HepG2 (cell line): Measurements from ENCODE around the gene ANTXRL.

Experiments
- ASH2L ChIP-seq: fragments of 300-600, 200-600 bp; sonication (generic); IDR thresholded peaks from 2 replicates; pipeline ENCODE4 v1.7.0; 2017; ENCODE audit warnings: low read depth, mild to moderate bottlenecking, moderate library complexity, mixed read lengths, low read length; ENCODE audit not compliant: insufficient read length
- CBX5 ChIP-seq: sonication (generic); formaldehyde crosslinking; IDR thresholded peaks from 2 replicates; pipeline ENCODE4 v1.4.0; 2020; ENCODE audit warnings: missing genetic modification reagents, borderline replicate concordance
- EP300 ChIP-seq, 3 experiments: sonication (generic) in 1 of 3; formaldehyde crosslinking in 1 of 3; IDR thresholded peaks; 2 replicates each; pipeline versions ENCODE4 v1.5.1 to v1.6.1; 2011 to 2020; ENCODE audit warnings: low read depth in 2 of 3, low read length in 2 of 3, borderline replicate concordance in 1 of 3, improper control_type of control experiment in 1 of 3, mild to moderate bottlenecking in 1 of 3, missing genetic modification reagents in 1 of 3, moderate library complexity in 1 of 3
- JUNB ChIP-seq: sonication (generic); formaldehyde crosslinking; IDR thresholded peaks from 2 replicates; pipeline ENCODE4 v1.8.0; 2022; ENCODE audit warnings: missing genetic modification reagents, mild to moderate bottlenecking, borderline replicate concordance
- ZNF616 ChIP-seq: sonication (generic); formaldehyde crosslinking; IDR thresholded peaks from 2 replicates; pipeline ENCODE4 v1.5.0; 2020; ENCODE audit warnings: low read depth, mild to moderate bottlenecking, missing genetic modification reagents
- TF ChIP-seq, protein P1 (sequence below): sonication (generic); formaldehyde crosslinking; IDR thresholded peaks from 2 replicates; pipeline ENCODE4 v1.5.0; 2020; ENCODE audit warnings: mild to moderate bottlenecking, missing genetic modification reagents, moderate library complexity

DNA sequence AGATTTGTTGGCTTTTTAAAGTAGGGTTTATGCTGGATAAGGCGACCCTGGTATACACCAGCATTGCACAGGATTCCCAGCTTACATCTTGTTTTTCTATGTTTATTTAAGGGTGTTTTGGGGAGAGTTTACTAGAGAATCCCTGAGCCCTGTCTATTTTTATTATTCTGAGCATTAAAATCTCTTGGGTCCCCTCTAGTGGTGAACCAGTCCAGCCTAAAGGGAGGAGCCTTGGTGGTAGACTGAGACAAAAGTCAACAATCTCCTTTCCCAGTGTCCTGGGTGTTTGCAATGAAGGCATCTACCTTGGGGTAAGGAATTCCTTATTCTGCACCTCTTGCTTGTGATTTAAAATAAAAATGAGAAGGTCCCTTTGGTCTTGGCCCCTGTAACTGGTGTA is 38.2 kb downstream of the ANTXRL start:
- TF ChIP-seq ZNF616 (CRISPR knock-in tag) = no peak
- TF ChIP-seq, protein P1, sequence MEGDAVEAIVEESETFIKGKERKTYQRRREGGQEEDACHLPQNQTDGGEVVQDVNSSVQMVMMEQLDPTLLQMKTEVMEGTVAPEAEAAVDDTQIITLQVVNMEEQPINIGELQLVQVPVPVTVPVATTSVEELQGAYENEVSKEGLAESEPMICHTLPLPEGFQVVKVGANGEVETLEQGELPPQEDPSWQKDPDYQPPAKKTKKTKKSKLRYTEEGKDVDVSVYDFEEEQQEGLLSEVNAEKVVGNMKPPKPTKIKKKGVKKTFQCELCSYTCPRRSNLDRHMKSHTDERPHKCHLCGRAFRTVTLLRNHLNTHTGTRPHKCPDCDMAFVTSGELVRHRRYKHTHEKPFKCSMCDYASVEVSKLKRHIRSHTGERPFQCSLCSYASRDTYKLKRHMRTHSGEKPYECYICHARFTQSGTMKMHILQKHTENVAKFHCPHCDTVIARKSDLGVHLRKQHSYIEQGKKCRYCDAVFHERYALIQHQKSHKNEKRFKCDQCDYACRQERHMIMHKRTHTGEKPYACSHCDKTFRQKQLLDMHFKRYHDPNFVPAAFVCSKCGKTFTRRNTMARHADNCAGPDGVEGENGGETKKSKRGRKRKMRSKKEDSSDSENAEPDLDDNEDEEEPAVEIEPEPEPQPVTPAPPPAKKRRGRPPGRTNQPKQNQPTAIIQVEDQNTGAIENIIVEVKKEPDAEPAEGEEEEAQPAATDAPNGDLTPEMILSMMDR (CRISPR knock-in tag) = no peak
- TF ChIP-seq CBX5 = no peak
- TF ChIP-seq JUNB = no peak
- TF ChIP-seq EP300 (IDR thresholded peaks at IDR 0.05; ENCODE audit: low read depth in 2 of 2, low read length in 2 of 2) = no peak
- no peak for TF ChIP-seq EP300 (CRISPR knock-in tag; IDR thresholded peaks at IDR 0.05; ENCODE audit: borderline replicate concordance)
- no peak for TF ChIP-seq ASH2L
